Fibroblast of lung (primary cell): Measurements from ENCODE around the gene HAPLN3. TPM values are rescaled to one million over a fixed set of nuclear protein-coding genes. Genes with fewer than 3 reads are reported as not detected.
A peak's percentile ranks its signal among the peaks of the same experiment; 100 is the strongest.

Source experiments
- DNase-seq, 2 donors: peaks; one replicate each; pipeline versions ENCODE4 v3.0.0 to v3.0.0-alpha.2; 2010; ENCODE audit warnings: low read depth in 2 of 2
- H2AFZ ChIP-seq: 2 replicates; pipeline ENCODE4 v1.5.1; 2012; ENCODE audit warnings: low read length, control low read depth, inconsistent platforms
- H3K27ac ChIP-seq: 2 replicates; pipeline ENCODE4 v1.5.1; 2011; ENCODE audit warnings: low read length, control low read depth; ENCODE audit not compliant: insufficient read depth
- H3K27me3 ChIP-seq: 2 replicates; pipeline ENCODE4 v1.5.1; 2011; ENCODE audit warnings: mild to moderate bottlenecking, low read length; ENCODE audit not compliant: control insufficient read depth, insufficient read depth
- H3K36me3 ChIP-seq: 2 replicates; pipeline ENCODE4 v1.5.1; 2011; ENCODE audit warnings: low read length; ENCODE audit not compliant: control insufficient read depth, insufficient read depth
- H3K4me1 ChIP-seq: 2 replicates; pipeline ENCODE4 v1.5.1; 2011; ENCODE audit warnings: low read length; ENCODE audit not compliant: control insufficient read depth, insufficient read depth; ENCODE audit errors: extremely low read depth
- H3K4me2 ChIP-seq: 2 replicates; pipeline ENCODE4 v1.5.1; 2011; ENCODE audit warnings: low read length, control low read depth; ENCODE audit not compliant: insufficient read depth; ENCODE audit errors: extremely low read depth
- H3K4me3 ChIP-seq, 4 experiments: fragments of 200-600 bp in 1 of 4; sonication (generic) in 1 of 4; replicated peaks in 1 of 4; 2 replicates each; pipeline ENCODE4 v1.5.1; 2011 to 2016; ENCODE audit warnings: low read length in 4 of 4, low read depth in 3 of 4, mild to moderate bottlenecking in 3 of 4, control low read depth in 2 of 4, inconsistent platforms in 1 of 4, mixed read lengths in 1 of 4; ENCODE audit not compliant: insufficient read depth in 1 of 4; ENCODE audit errors: control extremely low read depth in 1 of 4
- H3K79me2 ChIP-seq: 2 replicates; pipeline ENCODE4 v1.5.1; 2012; ENCODE audit warnings: mild to moderate bottlenecking, low read length, inconsistent platforms; ENCODE audit not compliant: control insufficient read depth, insufficient read depth
- H3K9ac ChIP-seq: 2 replicates; pipeline ENCODE4 v1.5.1; 2011; ENCODE audit warnings: mild to moderate bottlenecking, low read length, control low read depth; ENCODE audit not compliant: insufficient read depth
- H3K9me3 ChIP-seq: 2 replicates; pipeline ENCODE4 v1.5.1; 2012; ENCODE audit warnings: low read depth, low read length; ENCODE audit not compliant: control insufficient read depth, insufficient read depth
- H4K20me1 ChIP-seq: 2 replicates; pipeline ENCODE4 v1.5.1; 2011; ENCODE audit warnings: low read length; ENCODE audit not compliant: control insufficient read depth, insufficient read depth; ENCODE audit errors: extremely low read depth
- CTCF ChIP-seq, 2 donors: IDR thresholded peaks in 1 of 2; conservative IDR thresholded peaks in 1 of 2; 1 replicate in 1 of 2; 2 replicates in 1 of 2; pipeline ENCODE4 v1.5.1; 2011 to 2012; ENCODE audit warnings: low read length in 2 of 2, control low read depth in 1 of 2, inconsistent platforms in 1 of 2, low read depth in 1 of 2, mild to moderate bottlenecking in 1 of 2
- EZH2 ChIP-seq: IDR thresholded peaks from 2 replicates; pipeline ENCODE4 v1.5.1; 2012; ENCODE audit warnings: low read length, control low read depth, mild to moderate bottlenecking; ENCODE audit errors: missing control alignments
- polyA plus RNA-seq, 2 donors: library from polyadenylated mRNA; depleted of rRNA in 1 of 2; stranded (reverse) in 1 of 2; unstranded in 1 of 2; fragments of >200 nt; gene quantifications; 2 replicates each; pipeline ENCODE4 v1.2.1, GENCODE V29; 2011 to 2012; ENCODE audit warnings: missing spikeins in 1 of 2
- total RNA-seq: library from RNA; depleted of rRNA; stranded (reverse); fragments of >200 nt; gene quantifications from 2 replicates; pipeline ENCODE4 v1.2.1, GENCODE V29; 2014

HAPLN3 gene
- total and polyA plus RNA-seq, 2 donors (not counting 1 experiment from before 2014, with no cell fraction given), result 3.1 to 4.3 TPM

DNA sequence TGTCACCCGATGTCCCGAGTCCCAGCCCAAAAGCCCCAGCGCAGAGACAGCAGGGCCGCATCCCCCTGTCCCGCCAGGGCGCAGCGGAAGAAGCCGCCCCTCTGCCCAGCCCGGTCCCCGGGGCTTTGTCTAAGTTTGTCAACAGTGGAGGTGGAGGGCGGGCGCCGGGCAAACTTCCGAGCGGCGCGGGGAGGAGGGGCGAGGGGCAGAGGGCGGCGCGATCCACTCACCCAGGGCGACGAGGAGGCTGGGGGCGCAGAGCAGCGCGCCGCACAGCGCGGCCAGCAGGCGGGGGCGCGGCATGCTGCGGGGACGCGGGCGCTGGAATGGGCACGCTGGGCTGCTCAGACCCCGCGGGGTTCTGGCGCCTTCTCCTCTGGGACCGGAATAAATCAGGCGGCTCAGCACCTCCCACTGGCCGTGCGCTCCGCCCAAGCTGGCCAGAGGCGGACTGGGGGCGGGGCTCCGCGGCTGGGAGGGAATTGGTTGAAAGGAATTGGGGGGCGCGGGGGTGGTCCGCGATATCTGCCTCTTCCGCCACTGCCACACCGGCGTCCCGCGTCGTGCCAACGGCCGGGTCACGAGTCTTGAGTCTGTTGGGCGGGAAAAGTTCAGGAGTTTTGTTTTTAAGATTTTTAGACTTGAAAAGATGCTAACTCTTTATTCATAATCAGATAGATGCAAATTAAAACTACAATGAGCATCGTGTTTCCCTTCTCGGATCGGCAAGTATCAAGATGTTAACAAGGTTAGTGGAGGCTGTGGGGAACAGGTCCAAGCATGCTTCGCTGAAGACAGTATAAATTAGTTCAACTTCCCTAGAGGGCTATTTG is 17.9 kb upstream of the HAPLN3 start, which contains the start of gene MFGE8:
TSS of gene MFGE8 (minus strand) at position 363 of the 833 bp plus-strand sequence. CDS start at position 303, 60 bp downstream.
- no peaks in the 10 kb centered on the region for H4K20me1 ChIP-seq
- no peaks in the 10 kb centered on the region for H3K27me3 ChIP-seq
- peaks cover 8% of the 10 kb centered on the region for H3K79me2 ChIP-seq
- H3K4me1 ChIP-seq, result peaks cover 10% of the 10 kb centered on the region
- TF ChIP-seq CTCF (conservative IDR thresholded peaks at IDR 0.05 in 1 of 2, IDR thresholded peaks at IDR 0.05 in 1 of 2; ENCODE audit: low read depth in 1 of 2, low read length in 2 of 2) (peak in 1 of 2 donors; percentile 2), EZH2 (no peak)
- H3K4me3 ChIP-seq, result peak within 1 kb of the TSS; percentile 80 to 95 (median 88)
- peak within 1 kb of the TSS; percentile 60 for H2AFZ ChIP-seq
- DNase-seq, result peak; percentile 66 to 75
- H3K9me3 ChIP-seq, result no peaks in the 10 kb centered on the region
- H3K9ac ChIP-seq, result peak within 1 kb of the TSS; percentile 66
- H3K27ac ChIP-seq, result peak within 1 kb of the TSS; percentile 71
- H3K4me2 ChIP-seq, result peak within 1 kb of the TSS; percentile 100
- peaks cover 8% of the 10 kb centered on the region for H3K36me3 ChIP-seq

- Histone ChIP-seq H3K9me3 (no peaks in the 10 kb centered on the region), H3K36me3 (peaks cover 8% of the 10 kb centered on the region), H3K9ac (peak overlapping the region; percentile 66), H3K4me3 (peak overlapping the region; percentile 80 to 95 (median 88)), H3K4me2 (peak overlapping the region; percentile 100), H2AFZ (peak overlapping the region; percentile 50), H3K27ac (peak overlapping the region; percentile 71), H3K79me2 (peaks cover 8% of the 10 kb centered on the region), H3K27me3 (no peaks in the 10 kb centered on the region), H4K20me1 (no peaks in the 10 kb centered on the region), H3K4me1 (peaks cover 10% of the 10 kb centered on the region)
- DNase-seq, result peak; percentile 45 to 49
- no peak for TF ChIP-seq CTCF (conservative IDR thresholded peaks at IDR 0.05 in 1 of 2, IDR thresholded peaks at IDR 0.05 in 1 of 2; ENCODE audit: low read depth in 1 of 2, low read length in 2 of 2)
- TF ChIP-seq EZH2, result no peak
Measured at GRCh38 chr15:88912500-88912921, 17.2 kb upstream of the HAPLN3 start.

GRCh38 chr15:88911766-88912118 is 16.4 kb upstream of the HAPLN3 start:
- peak in 1 of 2 donors; percentile 78 for DNase-seq

More at GRCh38 chr15:88911766-88912118, 16.4 kb upstream of the HAPLN3 start:
- peaks cover 8% of the 10 kb centered on the region for H3K36me3 ChIP-seq
- peaks cover 10% of the 10 kb centered on the region for H3K4me1 ChIP-seq
- no peak overlapping the region for H2AFZ ChIP-seq
- no peaks in the 10 kb centered on the region for H3K27me3 ChIP-seq
- no peaks in the 10 kb centered on the region for H4K20me1 ChIP-seq
- peaks cover 8% of the 10 kb centered on the region for H3K79me2 ChIP-seq
- H3K4me3 ChIP-seq, result peak overlapping the region; percentile 80 to 95 (median 88)
- no peak overlapping the region for H3K9ac ChIP-seq
- TF ChIP-seq EZH2 (no peak), CTCF (conservative IDR thresholded peaks at IDR 0.05 in 1 of 2, IDR thresholded peaks at IDR 0.05 in 1 of 2; ENCODE audit: low read depth in 1 of 2, low read length in 2 of 2) (no peak)
- no peak overlapping the region for H3K27ac ChIP-seq
- no peaks in the 10 kb centered on the region for H3K9me3 ChIP-seq
- H3K4me2 ChIP-seq, result peak overlapping the region; percentile 100
